Nephron (organoid): ENCODE measurements around the gene ANTXRL.
"Not testable (repeated sequence)": the region's sequence is repeated elsewhere in the genome, so short reads cannot be mapped to it uniquely, and the experiment has no call there.

ENCODE experiments used
- H3K27ac Mint-ChIP-seq, 3 experiments: 2 replicates each; pipeline ENCODE4 v1.8.0; 2020; ENCODE audit warnings: mixed read lengths in 3 of 3, mild to moderate bottlenecking in 2 of 3, moderate library complexity in 1 of 3
- H3K27me3 Mint-ChIP-seq: 2 replicates; pipeline ENCODE4 v1.8.0; 2021; ENCODE audit warnings: low read depth, mild to moderate bottlenecking, moderate library complexity, mixed read lengths
- H3K36me3 Mint-ChIP-seq: 2 replicates; pipeline ENCODE4 v1.8.0; 2020; ENCODE audit warnings: low read depth, mixed read lengths
- H3K4me1 Mint-ChIP-seq: 2 replicates; pipeline ENCODE4 v1.8.0; 2020; ENCODE audit warnings: mixed read lengths
- H3K4me3 Mint-ChIP-seq, 3 experiments: 2 replicates each; pipeline ENCODE4 v1.8.0; 2020; ENCODE audit warnings: mild to moderate bottlenecking in 3 of 3, mixed read lengths in 3 of 3, moderate library complexity in 2 of 3
- H3K9me3 Mint-ChIP-seq: 2 replicates; pipeline ENCODE4 v1.8.0; 2020; ENCODE audit warnings: mixed read lengths
- CTCF ChIP-seq, 3 experiments: fragments of 200-600 bp; sonication (generic); IDR thresholded peaks; one replicate each; pipeline ENCODE4 v1.5.0; 2021; ENCODE audit warnings: antibody characterized with exemption in 3 of 3; ENCODE audit not compliant: unreplicated experiment in 3 of 3

ANTXRL gene

DNA sequence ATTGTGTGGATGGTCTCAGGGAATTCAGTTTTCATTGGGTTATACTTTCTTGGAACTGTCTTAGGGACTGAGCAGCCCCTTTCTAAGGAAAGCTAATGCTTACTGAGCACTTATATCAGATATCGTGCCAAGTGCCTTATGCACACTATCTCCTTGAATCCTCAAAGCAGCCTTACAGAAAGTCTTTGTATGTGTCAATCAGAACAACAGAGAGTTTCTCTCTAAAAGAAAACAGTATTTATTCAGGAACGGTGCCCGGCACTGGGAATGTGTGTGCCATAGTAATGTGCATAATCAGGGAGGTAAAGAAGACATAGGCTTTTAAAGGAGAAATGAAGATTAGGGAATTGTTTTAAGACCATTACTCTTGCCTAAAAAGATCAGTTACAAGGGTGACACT is 17.3 kb downstream of the ANTXRL start:
- Mint-ChIP-seq H3K27ac (no peak overlapping the region), H3K36me3 (no peaks in the 10 kb centered on the region), H3K9me3 (no peaks in the 10 kb centered on the region), H3K4me3 (no peak overlapping the region), H3K27me3 (peaks cover 23% of the 10 kb centered on the region), H3K4me1 (peaks cover 8% of the 10 kb centered on the region)
- no peak for TF ChIP-seq CTCF (IDR thresholded peaks at IDR 0.05; ENCODE audit: unreplicated experiment in 3 of 3)

GRCh38 chr10:46304671-46305070 is 17.9 kb downstream of the ANTXRL start:
- not testable (repeated sequence) for H3K27ac Mint-ChIP-seq, H3K4me1 Mint-ChIP-seq, H3K36me3 Mint-ChIP-seq, H3K4me3 Mint-ChIP-seq, H3K9me3 Mint-ChIP-seq
- H3K27me3 Mint-ChIP-seq: peaks cover 22% of the 10 kb centered on the region

- H3K27ac Mint-ChIP-seq: no peak overlapping the region
- no peak overlapping the region for H3K4me3 Mint-ChIP-seq
- H3K9me3 Mint-ChIP-seq: no peaks in the 10 kb centered on the region
- H3K36me3 Mint-ChIP-seq: no peaks in the 10 kb centered on the region
- no peak for TF ChIP-seq CTCF (IDR thresholded peaks at IDR 0.05; ENCODE audit: unreplicated experiment in 3 of 3)
- peaks cover 25% of the 10 kb centered on the region for H3K27me3 Mint-ChIP-seq
- H3K4me1 Mint-ChIP-seq: no peaks in the 10 kb centered on the region
Measured at GRCh38 chr10:46305079-46305818, 18.5 kb downstream of the ANTXRL start.

DNA sequence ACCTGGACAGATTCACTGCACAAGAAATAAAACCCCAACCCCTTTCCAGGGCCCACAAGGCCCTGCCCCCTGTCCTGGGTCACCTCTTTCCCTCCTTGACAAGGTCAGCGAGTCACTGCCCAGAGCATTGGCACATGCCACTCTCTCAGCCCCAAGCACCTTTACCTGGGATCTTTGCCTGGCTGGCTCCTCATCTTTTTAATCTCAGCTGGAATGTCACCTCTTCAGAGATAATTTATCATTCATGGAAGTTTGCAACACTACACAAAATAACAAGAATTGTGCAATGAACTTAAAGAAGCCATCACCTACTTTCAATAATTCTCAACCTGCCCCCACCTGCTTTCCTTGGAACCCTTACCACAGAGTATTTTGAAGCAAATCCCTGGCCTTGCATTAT is 19.2 kb downstream of the ANTXRL start:
- H3K4me1 Mint-ChIP-seq: no peaks in the 10 kb centered on the region
- no peaks in the 10 kb centered on the region for H3K9me3 Mint-ChIP-seq
- peaks cover 20% of the 10 kb centered on the region for H3K27me3 Mint-ChIP-seq
- H3K4me3 Mint-ChIP-seq: no peak overlapping the region
- no peak for TF ChIP-seq CTCF (IDR thresholded peaks at IDR 0.05; ENCODE audit: unreplicated experiment in 3 of 3)
- no peak overlapping the region for H3K27ac Mint-ChIP-seq
- H3K36me3 Mint-ChIP-seq: no peaks in the 10 kb centered on the region

GRCh38 chr10:46306516-46307184 is 19.9 kb downstream of the ANTXRL start:
- Mint-ChIP-seq H3K27ac (no peak overlapping the region), H3K4me3 (no peak overlapping the region), H3K36me3 (no peaks in the 10 kb centered on the region), H3K27me3 (peaks cover 19% of the 10 kb centered on the region), H3K4me1 (no peaks in the 10 kb centered on the region), H3K9me3 (no peaks in the 10 kb centered on the region)
- no peak for TF ChIP-seq CTCF (IDR thresholded peaks at IDR 0.05; ENCODE audit: unreplicated experiment in 3 of 3)

DNA sequence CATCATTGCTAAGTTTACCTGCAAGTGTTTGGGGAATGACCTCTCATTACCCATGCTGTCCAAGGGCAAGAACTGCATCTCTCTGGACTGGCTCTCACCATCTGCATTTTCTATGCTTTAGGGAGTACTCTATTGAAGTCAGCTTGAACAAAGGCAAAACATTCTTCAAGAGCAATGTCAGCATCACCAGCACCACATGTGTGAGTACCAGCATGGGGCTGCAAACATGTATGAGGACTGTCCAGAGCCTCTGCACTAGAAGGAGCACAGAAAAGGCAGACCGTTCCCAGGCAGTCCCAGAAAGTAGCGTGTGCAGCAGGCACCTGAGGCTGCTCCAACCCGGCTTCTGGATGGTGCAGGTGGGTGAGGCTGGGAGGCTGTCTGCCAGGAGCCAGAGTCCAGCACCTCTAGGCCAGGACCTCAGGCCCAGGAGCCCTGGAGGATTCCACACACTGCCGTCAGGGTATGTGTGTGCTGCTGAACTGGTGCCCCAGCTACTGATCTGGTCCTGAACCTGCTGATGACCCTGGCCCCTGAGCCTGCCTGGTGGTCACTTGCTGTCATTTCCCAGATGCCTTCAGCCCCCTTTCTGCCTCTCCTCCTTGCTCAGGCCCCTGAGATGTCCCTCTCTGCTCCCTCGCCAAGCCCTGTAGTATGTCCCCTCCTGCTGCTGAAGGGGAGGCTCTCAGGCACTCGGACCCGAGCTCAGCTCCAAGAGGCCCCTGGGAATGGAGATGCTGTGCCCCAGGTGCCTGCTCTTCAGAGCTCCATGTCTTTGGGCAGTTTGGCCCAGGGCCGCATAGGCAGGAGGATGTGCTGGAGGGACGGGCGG is 20.7 kb downstream of the ANTXRL start:
- H3K27ac Mint-ChIP-seq: no peak overlapping the region
- no peaks in the 10 kb centered on the region for H3K36me3 Mint-ChIP-seq
- no peaks in the 10 kb centered on the region for H3K4me1 Mint-ChIP-seq
- no peak overlapping the region for H3K4me3 Mint-ChIP-seq
- peaks cover 19% of the 10 kb centered on the region for H3K27me3 Mint-ChIP-seq
- TF ChIP-seq CTCF (IDR thresholded peaks at IDR 0.05; ENCODE audit: unreplicated experiment in 3 of 3): no peak
- H3K9me3 Mint-ChIP-seq: no peaks in the 10 kb centered on the region
